ENCODE results near the gene MLNR.

- TF ChIP-seq CTCF (IDR thresholded peaks at IDR 0.05; ENCODE audit: poor library complexity, severe bottlenecking) (no peak), EP300 (conservative IDR thresholded peaks at IDR 0.05; ENCODE audit: poor library complexity, severe bottlenecking) (no peak), POLR2AphosphoS5 (IDR thresholded peaks at IDR 0.05) (no peak), TAF1 (IDR thresholded peaks at IDR 0.05; ENCODE audit: low read depth) (no peak), RAD21 (conservative IDR thresholded peaks at IDR 0.05) (no peak), SMC3 (conservative IDR thresholded peaks at IDR 0.05; ENCODE audit: poor library complexity) (no peak), EZH2 (IDR thresholded peaks at IDR 0.05; ENCODE audit: borderline replicate concordance, insufficient read depth, low read length, poor library complexity, severe bottlenecking) (no peak), MXI1 (conservative IDR thresholded peaks at IDR 0.05; ENCODE audit: poor library complexity, severe bottlenecking) (no peak)
These were observed 25.0 kb downstream of the MLNR start for GRCh38 chr13:49245101-49245500.

Data from neural cell (in vitro differentiated cells).